ENCODE results near the gene ZBTB6.

DNA sequence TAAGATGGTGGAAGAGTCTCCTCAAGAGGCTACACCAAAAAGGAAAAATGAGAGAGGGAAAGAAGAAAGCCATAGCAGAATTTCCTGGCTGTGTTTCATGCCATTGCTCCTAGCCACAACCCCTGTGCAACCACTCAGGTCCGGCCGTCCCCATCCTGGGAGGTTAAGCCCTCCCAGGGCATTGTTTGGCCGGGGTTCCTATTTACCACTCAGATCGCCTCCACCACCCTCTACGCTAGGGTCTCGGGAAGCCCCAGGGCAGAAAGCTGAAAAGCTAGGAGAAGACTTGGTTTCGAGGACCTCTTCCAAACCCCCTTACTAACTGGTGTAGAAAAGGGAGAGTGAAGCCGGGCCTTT is 8.7 kb downstream of the ZBTB6 start:
- TF ChIP-seq, protein P1, sequence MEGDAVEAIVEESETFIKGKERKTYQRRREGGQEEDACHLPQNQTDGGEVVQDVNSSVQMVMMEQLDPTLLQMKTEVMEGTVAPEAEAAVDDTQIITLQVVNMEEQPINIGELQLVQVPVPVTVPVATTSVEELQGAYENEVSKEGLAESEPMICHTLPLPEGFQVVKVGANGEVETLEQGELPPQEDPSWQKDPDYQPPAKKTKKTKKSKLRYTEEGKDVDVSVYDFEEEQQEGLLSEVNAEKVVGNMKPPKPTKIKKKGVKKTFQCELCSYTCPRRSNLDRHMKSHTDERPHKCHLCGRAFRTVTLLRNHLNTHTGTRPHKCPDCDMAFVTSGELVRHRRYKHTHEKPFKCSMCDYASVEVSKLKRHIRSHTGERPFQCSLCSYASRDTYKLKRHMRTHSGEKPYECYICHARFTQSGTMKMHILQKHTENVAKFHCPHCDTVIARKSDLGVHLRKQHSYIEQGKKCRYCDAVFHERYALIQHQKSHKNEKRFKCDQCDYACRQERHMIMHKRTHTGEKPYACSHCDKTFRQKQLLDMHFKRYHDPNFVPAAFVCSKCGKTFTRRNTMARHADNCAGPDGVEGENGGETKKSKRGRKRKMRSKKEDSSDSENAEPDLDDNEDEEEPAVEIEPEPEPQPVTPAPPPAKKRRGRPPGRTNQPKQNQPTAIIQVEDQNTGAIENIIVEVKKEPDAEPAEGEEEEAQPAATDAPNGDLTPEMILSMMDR (IDR thresholded peaks at IDR 0.05; ENCODE audit: low read depth, low read length, poor library complexity, severe bottlenecking), result no peak
- TF ChIP-seq EZH2phosphoT487 (IDR thresholded peaks at IDR 0.05; ENCODE audit: borderline replicate concordance, low read length), result no peak
